Body of pancreas (tissue), 4 donors: Measurements from ENCODE around the gene PTPRM.

ENCODE experiments used
- POLR2A ChIP-seq, 3 donors: fragments of 450-650 bp; IDR thresholded peaks; one replicate each; pipeline ENCODE4 v1.6.1; 2016; ENCODE audit warnings: antibody characterized with exemption in 3 of 3, mild to moderate bottlenecking in 2 of 3
- TF ChIP-seq, protein P1 (sequence below), 7 experiments: fragments of 450-650 bp in 4 of 7; fragments of 200-600 bp in 3 of 7; sonication (generic) in 3 of 7; IDR thresholded peaks; one replicate each; pipeline ENCODE4 v1.5.1; 2016 to 2019; ENCODE audit warnings: antibody characterized with exemption in 7 of 7

DNA sequence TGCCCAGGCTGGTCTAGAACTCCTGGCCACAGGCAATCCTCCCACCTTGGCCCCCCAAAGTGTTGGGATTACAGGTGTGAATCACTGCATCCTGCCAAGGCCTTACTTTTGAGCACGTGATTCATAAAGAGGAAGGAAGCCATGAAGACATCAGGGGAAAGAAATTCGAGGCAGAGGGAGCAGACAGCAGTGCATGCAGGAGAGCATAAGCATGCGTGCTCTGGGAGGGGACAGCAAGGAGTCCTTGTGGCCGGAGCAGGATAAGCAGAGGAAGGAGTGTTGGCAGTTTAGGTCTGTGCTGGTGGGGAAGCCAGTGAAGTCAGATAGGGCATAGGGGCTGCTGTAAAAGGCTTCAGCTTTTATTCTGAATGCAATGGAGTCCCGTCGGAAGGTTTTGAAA, 641.6 kb downstream of the PTPRM start:
- TF ChIP-seq, protein P1, sequence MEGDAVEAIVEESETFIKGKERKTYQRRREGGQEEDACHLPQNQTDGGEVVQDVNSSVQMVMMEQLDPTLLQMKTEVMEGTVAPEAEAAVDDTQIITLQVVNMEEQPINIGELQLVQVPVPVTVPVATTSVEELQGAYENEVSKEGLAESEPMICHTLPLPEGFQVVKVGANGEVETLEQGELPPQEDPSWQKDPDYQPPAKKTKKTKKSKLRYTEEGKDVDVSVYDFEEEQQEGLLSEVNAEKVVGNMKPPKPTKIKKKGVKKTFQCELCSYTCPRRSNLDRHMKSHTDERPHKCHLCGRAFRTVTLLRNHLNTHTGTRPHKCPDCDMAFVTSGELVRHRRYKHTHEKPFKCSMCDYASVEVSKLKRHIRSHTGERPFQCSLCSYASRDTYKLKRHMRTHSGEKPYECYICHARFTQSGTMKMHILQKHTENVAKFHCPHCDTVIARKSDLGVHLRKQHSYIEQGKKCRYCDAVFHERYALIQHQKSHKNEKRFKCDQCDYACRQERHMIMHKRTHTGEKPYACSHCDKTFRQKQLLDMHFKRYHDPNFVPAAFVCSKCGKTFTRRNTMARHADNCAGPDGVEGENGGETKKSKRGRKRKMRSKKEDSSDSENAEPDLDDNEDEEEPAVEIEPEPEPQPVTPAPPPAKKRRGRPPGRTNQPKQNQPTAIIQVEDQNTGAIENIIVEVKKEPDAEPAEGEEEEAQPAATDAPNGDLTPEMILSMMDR (IDR thresholded peaks at IDR 0.05) = no peak
- TF ChIP-seq POLR2A (IDR thresholded peaks at IDR 0.05) = no peak
